ENCODE results near the gene IMPA2.

IMPA2 gene

DNA sequence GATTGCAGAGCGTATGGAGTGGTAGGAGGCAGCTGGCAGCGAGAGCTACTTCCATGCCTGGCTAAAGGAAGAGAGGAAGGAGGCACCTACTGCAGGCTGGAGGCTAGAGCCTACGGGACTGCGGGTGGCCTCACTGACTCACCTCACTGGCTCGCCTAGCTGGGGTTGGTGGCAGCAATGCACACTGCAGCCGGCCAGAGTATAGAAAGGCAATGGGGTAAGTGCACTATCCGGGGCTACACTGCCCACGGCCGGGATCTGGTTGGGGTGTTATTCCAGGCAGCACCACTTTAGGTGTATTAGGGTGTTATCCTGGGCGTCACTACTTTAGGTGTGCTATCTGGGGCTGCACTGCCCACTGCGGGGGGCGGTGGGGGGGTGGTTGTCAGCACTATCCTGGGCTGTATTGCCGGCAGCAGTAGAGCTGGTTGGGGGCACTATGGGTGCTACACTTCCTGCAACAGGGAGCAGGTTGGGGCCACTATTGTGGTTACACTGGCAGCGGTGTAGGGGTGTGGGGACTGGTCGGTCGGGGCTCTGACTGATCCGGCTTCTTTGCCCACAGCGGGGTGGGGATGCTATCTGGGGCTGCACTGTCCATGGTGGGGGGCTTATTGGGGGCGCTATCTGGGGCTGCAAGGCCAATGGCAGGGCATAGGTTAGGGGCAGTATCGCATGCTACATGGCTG is 79.0 kb downstream of the IMPA2 start:
- H4K20me1 ChIP-seq (ENCODE audit: insufficient read depth), result no peaks in the 10 kb centered on the region
- H2AFZ ChIP-seq (ENCODE audit: low read depth), result no peak overlapping the region
- no peak overlapping the region for H3K27ac ChIP-seq
- H3K4me3 ChIP-seq (IDR thresholded peaks at IDR 0.05; ENCODE audit: insufficient read depth, low read depth, low read length), result no peak overlapping the region
- H3K9ac ChIP-seq, result no peak overlapping the region
- H3K27me3 ChIP-seq (ENCODE audit: insufficient read depth, low read depth), result no peaks in the 10 kb centered on the region
- no peaks in the 10 kb centered on the region for H3K36me3 ChIP-seq (ENCODE audit: insufficient read depth)
- no peak overlapping the region for H3K4me2 ChIP-seq
- TF ChIP-seq, protein P1, sequence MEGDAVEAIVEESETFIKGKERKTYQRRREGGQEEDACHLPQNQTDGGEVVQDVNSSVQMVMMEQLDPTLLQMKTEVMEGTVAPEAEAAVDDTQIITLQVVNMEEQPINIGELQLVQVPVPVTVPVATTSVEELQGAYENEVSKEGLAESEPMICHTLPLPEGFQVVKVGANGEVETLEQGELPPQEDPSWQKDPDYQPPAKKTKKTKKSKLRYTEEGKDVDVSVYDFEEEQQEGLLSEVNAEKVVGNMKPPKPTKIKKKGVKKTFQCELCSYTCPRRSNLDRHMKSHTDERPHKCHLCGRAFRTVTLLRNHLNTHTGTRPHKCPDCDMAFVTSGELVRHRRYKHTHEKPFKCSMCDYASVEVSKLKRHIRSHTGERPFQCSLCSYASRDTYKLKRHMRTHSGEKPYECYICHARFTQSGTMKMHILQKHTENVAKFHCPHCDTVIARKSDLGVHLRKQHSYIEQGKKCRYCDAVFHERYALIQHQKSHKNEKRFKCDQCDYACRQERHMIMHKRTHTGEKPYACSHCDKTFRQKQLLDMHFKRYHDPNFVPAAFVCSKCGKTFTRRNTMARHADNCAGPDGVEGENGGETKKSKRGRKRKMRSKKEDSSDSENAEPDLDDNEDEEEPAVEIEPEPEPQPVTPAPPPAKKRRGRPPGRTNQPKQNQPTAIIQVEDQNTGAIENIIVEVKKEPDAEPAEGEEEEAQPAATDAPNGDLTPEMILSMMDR (conservative IDR thresholded peaks at IDR 0.05; ENCODE audit: low read depth, low read length), result no peak
- H3K4me1 ChIP-seq (ENCODE audit: low read depth, poor library complexity, severe bottlenecking), result no peaks in the 10 kb centered on the region
- H3K79me2 ChIP-seq (ENCODE audit: insufficient read depth, low read depth), result no peaks in the 10 kb centered on the region

DNA sequence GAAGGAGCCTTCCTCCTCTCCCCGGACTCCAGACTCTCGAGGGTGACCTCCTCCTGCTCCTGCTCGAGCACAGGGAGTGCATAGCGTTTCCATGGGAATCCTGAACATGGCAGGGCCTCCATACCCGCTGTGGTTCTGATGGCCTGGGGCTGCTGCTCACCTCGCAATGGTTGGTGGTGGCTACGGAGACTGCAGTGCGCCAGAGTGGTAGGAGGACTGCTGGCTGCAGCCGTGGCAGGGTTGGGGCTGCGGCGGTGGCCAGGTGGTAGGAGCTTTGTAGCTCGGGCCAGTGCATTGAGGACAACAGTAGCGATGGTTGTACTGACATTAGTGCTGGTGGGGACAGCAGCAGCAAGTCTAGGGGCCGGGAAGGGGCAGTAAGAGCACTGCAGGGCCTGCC is 80.4 kb downstream of the IMPA2 start:
- Histone ChIP-seq H3K27ac (no peak overlapping the region), H3K27me3 (ENCODE audit: insufficient read depth, low read depth) (no peaks in the 10 kb centered on the region), H3K79me2 (ENCODE audit: insufficient read depth, low read depth) (no peaks in the 10 kb centered on the region), H3K4me3 (IDR thresholded peaks at IDR 0.05; ENCODE audit: insufficient read depth, low read depth, low read length) (no peak overlapping the region), H2AFZ (ENCODE audit: low read depth) (no peak overlapping the region), H4K20me1 (ENCODE audit: insufficient read depth) (no peaks in the 10 kb centered on the region), H3K9ac (no peak overlapping the region), H3K4me1 (ENCODE audit: low read depth, poor library complexity, severe bottlenecking) (no peaks in the 10 kb centered on the region), H3K36me3 (ENCODE audit: insufficient read depth) (no peaks in the 10 kb centered on the region), H3K4me2 (no peak overlapping the region)
- TF ChIP-seq, protein P1 (conservative IDR thresholded peaks at IDR 0.05; ENCODE audit: low read depth, low read length), result no peak

DNA sequence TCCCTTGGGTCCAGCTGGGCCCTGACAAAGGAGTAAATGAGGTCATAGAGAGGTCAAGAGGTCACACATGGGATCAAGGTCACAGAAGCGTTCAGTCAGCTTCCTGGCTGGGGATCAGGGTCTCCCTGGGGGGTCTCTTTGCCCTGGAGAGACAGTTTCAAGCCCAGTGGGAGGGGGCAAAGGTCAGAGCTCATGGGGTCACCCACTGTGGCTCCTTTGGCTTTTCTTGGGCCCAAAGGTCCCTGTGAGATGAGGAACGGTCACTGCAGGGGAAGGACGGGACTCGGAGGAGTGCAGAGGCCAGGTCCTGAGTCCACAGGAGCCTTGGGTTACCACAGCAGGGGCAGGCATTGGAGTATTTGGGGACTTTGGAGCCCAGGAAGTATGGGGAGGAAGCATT is 81.7 kb downstream of the IMPA2 start:
- Histone ChIP-seq H3K36me3 (ENCODE audit: insufficient read depth) (no peaks in the 10 kb centered on the region), H3K27me3 (ENCODE audit: insufficient read depth, low read depth) (no peaks in the 10 kb centered on the region), H3K4me3 (IDR thresholded peaks at IDR 0.05; ENCODE audit: insufficient read depth, low read depth, low read length) (no peak overlapping the region), H3K4me2 (no peak overlapping the region), H3K4me1 (ENCODE audit: low read depth, poor library complexity, severe bottlenecking) (no peaks in the 10 kb centered on the region), H3K27ac (no peak overlapping the region), H3K9ac (no peak overlapping the region), H3K79me2 (ENCODE audit: insufficient read depth, low read depth) (no peaks in the 10 kb centered on the region), H2AFZ (ENCODE audit: low read depth) (no peak overlapping the region), H4K20me1 (ENCODE audit: insufficient read depth) (no peaks in the 10 kb centered on the region)
- TF ChIP-seq, protein P1 (conservative IDR thresholded peaks at IDR 0.05; ENCODE audit: low read depth, low read length), result no peak

DNA sequence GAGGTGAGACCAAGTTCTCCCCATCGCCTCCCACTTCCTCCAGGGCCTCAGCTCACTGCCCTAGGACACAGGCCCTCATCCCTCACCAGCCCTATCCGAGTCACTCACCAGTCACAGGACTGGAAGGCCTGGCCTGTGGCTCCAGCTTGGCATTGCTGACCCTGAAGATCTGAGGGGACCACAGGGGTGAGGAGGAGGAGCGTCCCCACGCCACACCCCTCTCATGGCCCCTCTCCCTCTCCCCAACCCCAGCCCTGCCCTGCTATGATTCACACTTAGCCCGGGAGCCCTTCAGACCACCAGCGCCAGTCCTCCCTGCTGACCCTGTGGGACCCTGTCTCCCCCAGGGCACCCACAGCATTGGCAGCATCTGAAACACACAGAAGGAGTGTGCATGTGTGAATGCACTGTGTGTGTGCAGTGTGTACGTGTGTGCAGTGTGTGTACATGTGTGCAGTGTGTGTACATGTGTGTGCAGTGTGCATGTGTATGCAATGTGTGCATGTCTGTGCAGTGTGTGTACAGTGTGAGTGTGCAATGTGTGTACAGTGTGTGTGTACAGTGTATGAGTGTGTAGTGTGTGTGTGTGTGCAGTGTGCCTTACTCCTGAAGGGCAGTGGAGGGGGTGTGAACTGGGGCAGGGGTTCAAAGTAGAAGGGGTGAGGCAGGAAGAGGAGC is 82.9 kb downstream of the IMPA2 start:
- TF ChIP-seq, protein P1 (conservative IDR thresholded peaks at IDR 0.05; ENCODE audit: low read depth, low read length), result no peak
- Histone ChIP-seq H3K79me2 (ENCODE audit: insufficient read depth, low read depth) (no peaks in the 10 kb centered on the region), H3K27ac (no peak overlapping the region), H3K36me3 (ENCODE audit: insufficient read depth) (no peaks in the 10 kb centered on the region), H3K4me2 (no peak overlapping the region), H2AFZ (ENCODE audit: low read depth) (no peak overlapping the region), H3K27me3 (ENCODE audit: insufficient read depth, low read depth) (no peaks in the 10 kb centered on the region), H3K9ac (no peak overlapping the region), H3K4me1 (ENCODE audit: low read depth, poor library complexity, severe bottlenecking) (no peaks in the 10 kb centered on the region), H4K20me1 (ENCODE audit: insufficient read depth) (no peaks in the 10 kb centered on the region), H3K4me3 (IDR thresholded peaks at IDR 0.05; ENCODE audit: insufficient read depth, low read depth, low read length) (no peak overlapping the region)
